ENCODE measurements around the gene NGFR.

Gene NGFR

GRCh38 chr17:49494986-49495841 lies at the start of gene NGFR:
NGFR (plus strand) TSS chr17:49495293; CDS start chr17:49495418, 125 bp downstream.
- peak; percentile 38 for DNase-seq (ENCODE audit: low spot score)

GRCh38 chr17:49445591-49445990 lies 49.5 kb upstream of the NGFR start:
- DNase-seq (ENCODE audit: low spot score), result no peak

GRCh38 chr17:49447628-49448302 lies 47.3 kb upstream of the NGFR start:
- DNase-seq (ENCODE audit: low spot score), result no peak

- DNase-seq (ENCODE audit: low spot score), result no peak
Observed at GRCh38 chr17:49450181-49450580, 44.9 kb upstream of the NGFR start.

GRCh38 chr17:49450735-49451134 lies 44.4 kb upstream of the NGFR start:
- no peak for DNase-seq (ENCODE audit: low spot score)

GRCh38 chr17:49452201-49452600 lies 42.9 kb upstream of the NGFR start:
- DNase-seq (ENCODE audit: low spot score), result no peak

- DNase-seq (ENCODE audit: low spot score), result no peak
Observed at GRCh38 chr17:49452661-49453060, 42.4 kb upstream of the NGFR start.

GRCh38 chr17:49454050-49454449 lies 41.0 kb upstream of the NGFR start:
- peak; percentile 13 for DNase-seq (ENCODE audit: low spot score)

- DNase-seq (ENCODE audit: low spot score), result no peak
Observed at GRCh38 chr17:49455272-49455861, 39.7 kb upstream of the NGFR start.

- DNase-seq (ENCODE audit: low spot score), result no peak
Observed at GRCh38 chr17:49456183-49456965, 38.7 kb upstream of the NGFR start.

- no peak for DNase-seq (ENCODE audit: low spot score)
Observed at GRCh38 chr17:49457564-49458535, 37.2 kb upstream of the NGFR start.

GRCh38 chr17:49459401-49459984 lies 35.6 kb upstream of the NGFR start:
- DNase-seq (ENCODE audit: low spot score), result no peak

- DNase-seq (ENCODE audit: low spot score), result no peak
Observed at GRCh38 chr17:49460401-49460800, 34.7 kb upstream of the NGFR start.

- DNase-seq (ENCODE audit: low spot score), result no peak
Observed at GRCh38 chr17:49461580-49461979, 33.5 kb upstream of the NGFR start.

- no peak for DNase-seq (ENCODE audit: low spot score)
Observed at GRCh38 chr17:49464049-49464448, 31.0 kb upstream of the NGFR start.

- DNase-seq (ENCODE audit: low spot score), result no peak
Observed at GRCh38 chr17:49465331-49465903, 29.7 kb upstream of the NGFR start.

GRCh38 chr17:49466436-49466835 lies 28.7 kb upstream of the NGFR start:
- DNase-seq (ENCODE audit: low spot score), result no peak

- no peak for DNase-seq (ENCODE audit: low spot score)
Observed at GRCh38 chr17:49467175-49467574, 27.9 kb upstream of the NGFR start.

- DNase-seq (ENCODE audit: low spot score), result no peak
Observed at GRCh38 chr17:49468811-49469385, 26.2 kb upstream of the NGFR start.
